HS-5 (cell line): ENCODE measurements around the gene SAV1.
A peak's percentile ranks its signal among the peaks of the same experiment; 100 is the strongest.

ENCODE experiments used
- DNase-seq: peaks from one replicate; pipeline ENCODE4 v3.0.0-alpha.2; 2012; ENCODE audit warnings: low read depth

SAV1 gene

DNA sequence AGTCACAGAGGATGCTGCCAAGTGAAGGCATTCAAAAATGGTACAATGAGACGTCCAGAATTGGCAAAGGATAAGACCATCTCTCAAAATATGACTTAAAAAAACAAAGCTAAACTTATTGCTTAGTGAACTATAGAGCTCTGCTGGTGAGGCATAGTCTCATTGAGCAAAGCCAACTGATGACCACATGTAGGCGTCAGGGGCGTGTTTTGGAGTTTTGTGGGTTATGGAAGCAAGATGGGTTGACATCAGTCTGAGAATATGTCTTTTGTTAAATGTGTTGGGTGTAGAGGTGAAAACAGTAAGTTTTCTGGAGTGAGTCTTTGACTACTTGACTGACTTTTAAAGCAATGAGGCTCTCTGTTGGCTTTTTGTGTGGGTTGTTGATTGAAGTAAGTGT is 60.9 kb downstream of the SAV1 start:
- DNase-seq = no peak

DNA sequence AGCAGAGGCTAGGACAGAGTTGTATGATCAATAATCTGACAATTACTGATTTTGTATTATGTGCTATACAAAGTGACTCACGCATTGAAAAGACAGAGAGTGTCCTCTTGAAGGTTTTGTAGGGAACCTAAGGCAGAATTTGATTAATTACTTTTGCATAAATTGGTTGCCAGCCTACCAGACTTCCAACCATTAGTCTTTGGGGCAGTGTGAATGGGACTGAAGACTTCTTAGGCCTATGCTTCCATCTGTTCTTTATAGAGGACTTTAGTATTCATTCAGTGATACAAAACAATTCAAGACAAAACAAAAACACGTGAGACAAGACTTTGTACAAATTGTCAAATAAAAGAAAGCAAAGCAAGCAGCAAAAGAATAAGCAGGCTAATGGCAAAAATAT is 61.6 kb downstream of the SAV1 start:
- no peak for DNase-seq

DNA sequence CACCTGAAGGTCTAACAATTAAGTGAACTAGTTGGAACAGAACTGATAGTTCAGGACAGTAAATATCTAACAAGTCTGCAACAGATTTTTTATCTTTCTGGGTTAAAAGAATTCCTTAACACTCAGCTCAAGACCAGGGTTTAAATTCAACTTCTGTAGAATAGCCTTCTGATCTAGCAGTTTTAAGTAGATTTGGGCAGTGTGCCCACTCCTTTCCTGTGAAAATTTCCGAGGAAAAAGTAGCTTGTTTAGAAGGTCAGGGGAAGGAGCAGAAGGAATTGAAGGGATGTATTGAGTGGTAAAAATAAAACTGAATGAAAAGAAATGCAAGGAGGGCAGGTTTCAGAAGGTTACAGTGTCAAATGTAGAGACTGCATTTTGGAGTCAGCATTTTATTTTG is 62.3 kb downstream of the SAV1 start:
- DNase-seq = no peak

DNA sequence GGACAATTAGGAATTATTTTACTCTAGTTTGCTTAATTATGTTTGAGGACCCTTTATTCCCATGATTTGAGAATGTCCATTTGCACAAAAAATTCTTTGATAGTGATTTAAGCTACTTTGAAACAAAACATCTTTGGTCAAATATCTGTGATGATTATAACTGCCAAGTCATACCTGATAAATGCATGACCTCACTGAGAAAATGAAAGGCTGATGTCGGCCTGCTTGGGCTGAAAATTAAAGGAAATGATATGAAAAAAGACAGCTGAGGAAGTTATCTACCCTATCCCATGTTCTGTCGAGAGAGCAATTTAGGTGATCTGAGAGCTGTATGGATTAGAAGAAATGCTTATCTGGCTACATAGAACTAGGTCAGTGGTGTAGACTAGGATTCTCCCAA is 64.5 kb downstream of the SAV1 start:
- no peak for DNase-seq

DNA sequence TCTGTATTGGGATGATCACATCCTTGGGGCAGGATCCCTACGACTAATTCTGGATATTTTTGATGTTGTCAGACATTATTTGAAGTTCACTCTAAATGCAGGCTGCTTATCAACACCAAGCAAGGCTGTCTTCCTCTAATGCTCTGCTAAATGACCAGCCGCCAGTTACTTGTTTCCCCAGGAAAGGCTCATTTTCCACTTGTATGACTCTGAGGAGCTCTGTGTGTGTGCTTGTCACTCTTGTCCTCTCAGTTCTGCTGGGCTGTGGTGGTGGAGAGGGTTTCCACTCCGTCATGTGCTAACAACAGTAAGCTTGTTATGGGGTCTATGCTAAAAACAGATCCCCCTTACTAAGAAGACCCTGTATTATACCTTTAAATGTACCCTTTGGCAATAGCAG is 66.1 kb downstream of the SAV1 start:
- no peak for DNase-seq

DNA sequence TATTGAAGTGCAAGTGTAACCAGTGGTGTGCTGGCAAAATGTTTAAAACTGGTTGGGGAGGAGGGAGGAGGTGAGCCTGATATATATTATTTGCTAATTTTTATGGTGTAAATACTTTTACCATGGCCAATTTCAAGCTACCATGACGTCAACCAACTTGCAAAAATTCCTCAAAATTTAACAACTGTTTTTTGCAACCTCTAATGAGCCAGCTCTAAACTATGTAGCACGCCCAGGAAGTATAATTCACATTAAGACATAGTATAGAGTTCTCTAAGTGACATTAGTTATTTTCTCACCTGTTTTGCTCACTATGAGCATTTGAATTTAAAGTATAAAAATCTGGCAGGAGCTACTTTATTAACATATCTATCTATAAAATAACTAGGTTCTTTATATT is 66.7 kb downstream of the SAV1 start:
- peak; percentile 28 for DNase-seq

DNA sequence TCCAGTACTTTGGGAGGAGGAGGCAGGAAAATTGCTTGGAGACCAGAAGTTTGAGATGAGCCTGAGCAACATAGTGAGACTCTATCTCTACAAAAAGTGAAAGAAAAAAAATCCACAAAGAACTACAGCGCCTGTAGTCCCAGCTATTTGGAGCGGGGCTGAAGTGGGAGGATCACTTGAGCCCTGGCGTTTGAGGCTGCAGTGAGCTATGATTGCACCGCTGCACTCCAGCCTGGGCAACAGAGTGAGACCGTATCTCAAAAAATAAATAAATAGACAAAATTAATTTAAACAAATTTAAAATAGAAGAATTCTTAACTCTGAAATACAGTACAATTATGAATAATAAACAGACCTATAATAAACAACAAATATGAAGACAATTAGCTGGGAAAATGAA is 67.3 kb downstream of the SAV1 start:
- no peak for DNase-seq

DNA sequence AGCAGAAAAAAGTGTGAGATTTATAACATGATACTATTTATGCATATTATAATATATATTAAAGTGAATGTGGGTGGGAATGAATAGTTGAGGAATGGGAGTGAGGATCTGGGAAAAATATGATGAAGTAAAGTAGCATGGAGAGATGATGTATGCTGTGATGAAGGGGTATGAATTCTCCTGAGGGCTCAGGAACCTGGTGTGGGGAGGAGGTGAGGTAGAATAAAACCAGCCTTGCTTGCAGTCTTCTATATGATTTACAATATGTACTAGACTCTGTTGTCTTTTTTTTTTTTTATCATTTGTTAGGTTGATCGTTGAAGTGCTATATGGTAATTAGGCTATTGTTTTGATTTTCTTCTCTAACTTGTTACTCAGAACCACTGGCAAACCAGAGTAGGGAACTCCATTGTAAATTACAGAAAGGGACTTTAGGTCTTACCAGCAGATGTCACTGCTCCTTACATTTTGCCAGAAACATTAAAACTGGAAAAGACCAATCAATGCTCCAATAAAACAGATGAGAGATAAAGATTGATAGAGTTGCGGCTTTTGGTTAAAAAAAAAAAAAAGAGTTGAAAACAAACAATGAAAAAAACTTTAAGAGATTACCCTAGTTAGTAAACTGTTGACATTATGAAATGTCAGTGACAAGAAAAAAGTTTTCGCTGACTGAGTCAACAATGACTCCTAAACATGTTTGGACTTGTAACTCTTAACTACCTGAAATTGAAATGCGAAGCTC is 68.2 kb downstream of the SAV1 start:
- peak; percentile 33 for DNase-seq

DNA sequence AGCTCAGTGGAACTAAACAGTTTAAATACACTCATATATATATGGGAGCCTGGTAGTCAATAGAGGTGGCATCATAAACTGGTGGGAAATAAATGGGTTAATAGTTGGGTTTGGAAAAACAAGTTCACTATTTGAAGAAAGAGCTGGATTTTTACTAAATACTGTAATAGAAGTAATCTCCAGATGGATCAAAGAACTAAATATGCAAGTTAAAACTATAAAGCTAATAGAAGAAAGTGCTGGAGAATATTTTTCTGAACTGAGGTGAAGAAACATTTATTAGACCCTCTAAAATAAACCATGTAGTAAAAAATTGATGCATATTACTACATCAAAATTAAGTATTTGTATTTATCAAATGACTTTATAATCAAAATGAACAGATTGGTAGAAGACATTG is 69.3 kb downstream of the SAV1 start:
- no peak for DNase-seq

DNA sequence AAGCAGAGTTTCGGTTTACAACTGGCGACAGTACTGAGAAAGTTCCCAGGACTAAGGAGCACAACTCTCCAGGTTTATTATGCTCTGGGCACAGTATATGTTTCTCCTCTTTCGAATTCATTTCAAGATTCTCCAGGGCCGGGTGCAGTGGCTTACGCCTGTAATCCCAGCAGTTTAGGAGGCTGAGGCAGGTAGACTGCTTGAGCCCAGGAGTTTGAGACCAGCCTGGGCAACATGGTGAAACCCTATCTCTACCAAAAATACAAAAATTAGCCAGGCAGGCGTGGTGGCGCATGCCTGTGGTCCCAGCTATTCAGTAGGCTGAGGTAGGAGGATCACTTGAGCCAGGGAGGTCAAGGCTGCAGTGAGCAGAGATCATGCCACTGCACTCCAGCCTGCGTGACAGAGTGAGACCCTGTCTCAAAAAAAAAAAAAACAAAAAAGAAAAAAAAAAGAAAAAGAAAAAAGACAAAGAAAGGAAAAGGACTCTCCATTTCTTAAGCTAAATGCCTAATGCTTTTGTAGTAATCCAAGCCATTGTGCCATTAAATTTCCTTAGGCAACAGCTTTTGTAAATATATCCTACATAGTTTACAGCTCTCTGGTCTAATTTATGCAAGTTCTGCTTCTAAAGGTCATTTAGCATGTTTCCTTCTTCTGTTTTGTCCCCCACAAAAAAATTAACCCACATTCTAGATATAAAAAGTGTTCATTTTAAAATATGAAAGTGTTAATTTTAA is 73.4 kb downstream of the SAV1 start:
- DNase-seq = no peak

DNA sequence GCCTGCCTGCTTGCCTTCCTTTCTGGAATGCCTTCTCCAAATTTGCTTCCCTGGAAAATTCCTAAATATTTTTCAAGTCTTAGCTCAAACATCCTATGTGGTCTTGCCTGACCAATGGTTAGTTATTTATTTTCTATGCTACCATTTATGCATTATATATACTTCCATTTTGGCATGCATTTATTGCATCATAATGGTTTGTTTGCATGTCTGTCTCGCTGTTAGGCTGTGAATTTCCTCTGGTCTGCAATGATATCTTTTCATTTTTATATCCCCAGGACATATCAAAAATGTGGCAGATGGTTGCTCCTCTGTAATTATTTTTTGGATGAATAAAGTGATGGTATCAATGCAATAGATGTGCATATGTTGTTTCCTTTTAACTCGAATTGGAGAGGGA is 77.6 kb downstream of the SAV1 start:
- no peak for DNase-seq
